B cell (primary cell): ENCODE results near the gene GRID1.

Experiments
- CTCF ChIP-seq: fragments of 200-600 bp; IDR thresholded peaks from one replicate; pipeline ENCODE4 v1.8.0; 2022; ENCODE audit warnings: antibody characterized with exemption, mild to moderate bottlenecking
- EZH2 ChIP-seq: IDR thresholded peaks from 2 replicates; pipeline ENCODE4 v1.6.1; 2012; ENCODE audit warnings: borderline replicate concordance, low read depth, mild to moderate bottlenecking, moderate library complexity, low read length; ENCODE audit not compliant: insufficient read depth, poor library complexity, severe bottlenecking

- no peak for TF ChIP-seq CTCF
- no peak for TF ChIP-seq EZH2
Measured at GRCh38 chr10:86356296-86356695, 10.3 kb downstream of the GRID1 start.
